Measurements from ENCODE around the gene HSD17B12. TPM values are rescaled to one million over a fixed set of nuclear protein-coding genes. Genes with fewer than 3 reads are reported as not detected.

HSD17B12 gene
- total and polyA plus RNA-seq, 2 of the 8 experiments (the other 6 are each of a cell fraction or from before 2014, with no cell fraction given), result 46.0 to 121 TPM

DNA sequence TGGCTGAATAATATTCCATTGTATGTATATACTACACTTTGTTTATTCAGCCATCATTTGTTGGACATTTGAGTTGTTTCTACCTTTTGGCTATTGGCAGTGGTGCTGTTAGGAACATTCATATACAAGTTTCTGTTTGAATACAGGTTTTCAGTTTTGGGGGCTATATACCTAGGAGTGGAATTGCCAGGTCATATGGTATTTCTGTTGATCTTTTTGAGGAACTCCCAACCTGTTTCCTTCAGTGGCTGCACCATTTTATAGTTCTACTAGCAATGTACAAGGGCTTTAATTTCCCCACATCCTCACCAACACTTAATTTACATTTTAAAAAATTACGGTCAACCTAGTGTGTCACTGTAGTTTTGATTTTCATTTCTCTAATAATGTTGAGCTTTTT lies 54.6 kb downstream of the HSD17B12 start:
- no peak overlapping the region for H2BK120ac ChIP-seq (replicated peaks; ENCODE audit: low read depth, low read length)
- no peak for FAIRE-seq

More for the DNA sequence above, 54.6 kb downstream of the HSD17B12 start:
- Histone ChIP-seq H3K14ac (ENCODE audit: insufficient read length) (no peak overlapping the region), H3K79me1 (ENCODE audit: low read depth, low read length) (peaks cover 4% of the 10 kb centered on the region), H3K79me2 (ENCODE audit: control insufficient read depth in 1 of 2, insufficient read depth in 2 of 2, low read length in 2 of 2) (peaks cover 3 to 85% of the 10 kb centered on the region in 2 experiments; a peak in 2 of 4 replicates), H3K9ac (replicated peaks in 1 of 4; ENCODE audit: extremely low read depth in 1 of 4, low read depth in 3 of 4, low read length in 3 of 4) (no peak overlapping the region), H3K4me3 (ENCODE audit: extremely low read depth in 1 of 4, insufficient read depth in 2 of 4, low read depth in 3 of 4, low read length in 4 of 4) (no peak overlapping the region), H2BK20ac (ENCODE audit: low read length) (no peak overlapping the region), H4K20me1 (replicated peaks in 1 of 2; ENCODE audit: control insufficient read depth in 1 of 2, insufficient read depth in 2 of 2, low read length in 2 of 2) (peaks cover 5 to 10% of the 10 kb centered on the region in 2 experiments), H2BK12ac (ENCODE audit: low read depth, low read length) (no peak overlapping the region), H4K5ac (ENCODE audit: insufficient read length, low read depth, low read length) (no peak overlapping the region), H3K23ac (ENCODE audit: insufficient read length) (no peak overlapping the region), H2BK5ac (ENCODE audit: low read depth, low read length) (no peak overlapping the region), H3K27me3 (replicated peaks in 1 of 4; ENCODE audit: control insufficient read depth in 3 of 4, extremely low read depth in 1 of 4, insufficient read depth in 3 of 4, low read length in 3 of 4) (no peaks in the 10 kb centered on the region), H3K4me2 (ENCODE audit: insufficient read depth in 1 of 2, low read depth in 2 of 2, low read length in 2 of 2) (no peak overlapping the region), H3K27ac (ENCODE audit: low read depth, low read length) (no peak overlapping the region), H3K36me3 (ENCODE audit: control insufficient read depth in 2 of 4, insufficient read depth in 4 of 4, low read length in 3 of 4) (peaks cover 0 to 3% (median 0%) of the 10 kb centered on the region in 4 experiments; a peak in 1 of 8 replicates), H3K4ac (replicated peaks; ENCODE audit: insufficient read length, low read depth, low read length) (no peak overlapping the region), H3K9me3 (ENCODE audit: insufficient read depth in 2 of 2, low read depth in 1 of 2, low read length in 1 of 2) (no peaks in the 10 kb centered on the region), H2BK15ac (ENCODE audit: low read length) (no peak overlapping the region), H3K18ac (ENCODE audit: extremely low read depth, low read length) (no peak overlapping the region), H2AFZ (ENCODE audit: low read length) (no peak overlapping the region), H3K23me2 (ENCODE audit: low read depth, low read length) (no peaks in the 10 kb centered on the region), H3K4me1 (replicated peaks in 1 of 4; ENCODE audit: control insufficient read depth in 3 of 4, insufficient read depth in 4 of 4, low read length in 3 of 4) (peaks cover 0 to 9% (median 6%) of the 10 kb centered on the region in 4 experiments; a peak in 5 of 7 replicates), H3K56ac (replicated peaks; ENCODE audit: insufficient read length, low read depth, low read length) (no peak overlapping the region), H4K91ac (replicated peaks; ENCODE audit: insufficient read length, low read length) (no peak overlapping the region), H2AK5ac (ENCODE audit: low read depth, low read length) (no peak overlapping the region), H4K8ac (ENCODE audit: extremely low read depth, insufficient read depth, low read length) (no peak overlapping the region)
- no peak for TF ChIP-seq SRF (IDR thresholded peaks at IDR 0.05; ENCODE audit: low read depth, low read length)
- TF ChIP-seq KDM1A (IDR thresholded peaks at IDR 0.05; ENCODE audit: borderline replicate concordance, low read length), result no peak
- no peak for TF ChIP-seq EGR1 (IDR thresholded peaks at IDR 0.05; ENCODE audit: borderline replicate concordance, low read depth, low read length)
- no peak for TF ChIP-seq SP4 (IDR thresholded peaks at IDR 0.05; ENCODE audit: low read length)
- TF ChIP-seq, protein P1, sequence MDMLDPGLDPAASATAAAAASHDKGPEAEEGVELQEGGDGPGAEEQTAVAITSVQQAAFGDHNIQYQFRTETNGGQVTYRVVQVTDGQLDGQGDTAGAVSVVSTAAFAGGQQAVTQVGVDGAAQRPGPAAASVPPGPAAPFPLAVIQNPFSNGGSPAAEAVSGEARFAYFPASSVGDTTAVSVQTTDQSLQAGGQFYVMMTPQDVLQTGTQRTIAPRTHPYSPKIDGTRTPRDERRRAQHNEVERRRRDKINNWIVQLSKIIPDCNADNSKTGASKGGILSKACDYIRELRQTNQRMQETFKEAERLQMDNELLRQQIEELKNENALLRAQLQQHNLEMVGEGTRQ (IDR thresholded peaks at IDR 0.05; ENCODE audit: low read length), result no peak
- TF ChIP-seq, protein P2, sequence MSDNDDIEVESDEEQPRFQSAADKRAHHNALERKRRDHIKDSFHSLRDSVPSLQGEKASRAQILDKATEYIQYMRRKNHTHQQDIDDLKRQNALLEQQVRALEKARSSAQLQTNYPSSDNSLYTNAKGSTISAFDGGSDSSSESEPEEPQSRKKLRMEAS (IDR thresholded peaks at IDR 0.05), result no peak
- TF ChIP-seq POLR2A (IDR thresholded peaks at IDR 0.05; ENCODE audit: control extremely low read depth in 1 of 2, low read depth in 2 of 2, low read length in 2 of 2), result no peak
- no peak for TF ChIP-seq YY1 (IDR thresholded peaks at IDR 0.05; ENCODE audit: low read depth, low read length)
- TF ChIP-seq GTF2F1 (IDR thresholded peaks at IDR 0.05; ENCODE audit: borderline replicate concordance, low read depth, low read length), result no peak
- TF ChIP-seq SP1 (IDR thresholded peaks at IDR 0.05; ENCODE audit: low read depth, low read length), result no peak
- no peak for TF ChIP-seq PHF8 (conservative IDR thresholded peaks at IDR 0.05; ENCODE audit: low read depth, low read length)
- 91% methylated on average over 1 of the region's 1 CpG; no CpG with 5 or more reads in 1 of the 2 experiments for WGBS, 2 experiments (ENCODE audit: extremely low coverage in 1 of 2, insufficient coverage in 1 of 2, insufficient read length in 1 of 2, insufficient replicate concordance in 2 of 2, low coverage in 1 of 2, low lambda C conversion rate in 2 of 2, missing lambda C conversion rate in 1 of 2)
- POLR2A ChIA-PET (ENCODE audit: partially characterized antibody), result no interaction called here
- CTCF ChIA-PET (ENCODE audit: partially characterized antibody), result no interaction called here
- no peak for DNase-seq (ENCODE audit: low read depth in 1 of 2, low spot score in 2 of 2)

All from H1 (cell line).